CD4-positive, alpha-beta T cell treated with Interleukin-4 for 4 hours (primary cell): ENCODE data around the gene WNT8A.

Experiments
- DNase-seq: peaks from one replicate; pipeline ENCODE4 v3.0.0-alpha.2; 2020

WNT8A gene

GRCh38 chr5:138092301-138092700 is 8.5 kb downstream of the WNT8A start:
- DNase-seq = no peak

GRCh38 chr5:138093036-138093435 is 9.2 kb downstream of the WNT8A start:
- DNase-seq = no peak

GRCh38 chr5:138095100-138095907 is 11.5 kb downstream of the WNT8A start:
- no peak for DNase-seq

DNA sequence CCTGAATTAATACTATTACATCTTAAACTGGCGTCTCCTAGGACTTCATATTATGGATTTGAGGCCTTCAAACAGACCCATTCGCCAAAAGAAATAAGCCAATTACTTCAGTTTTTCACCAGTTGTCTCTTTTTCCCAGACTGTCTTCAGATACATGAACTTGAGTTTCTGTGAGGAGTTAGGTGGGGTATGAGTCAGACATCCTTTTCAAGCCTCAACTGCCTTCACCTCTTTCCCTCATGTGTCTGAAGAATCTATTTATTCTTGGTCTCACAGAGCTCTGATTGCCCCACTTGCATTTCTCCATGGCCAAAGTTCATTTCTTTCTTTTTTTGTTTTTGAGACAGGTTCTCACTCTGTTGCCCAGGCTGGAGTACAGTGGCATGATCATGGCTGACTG is 12.5 kb downstream of the WNT8A start:
- no peak for DNase-seq

DNA sequence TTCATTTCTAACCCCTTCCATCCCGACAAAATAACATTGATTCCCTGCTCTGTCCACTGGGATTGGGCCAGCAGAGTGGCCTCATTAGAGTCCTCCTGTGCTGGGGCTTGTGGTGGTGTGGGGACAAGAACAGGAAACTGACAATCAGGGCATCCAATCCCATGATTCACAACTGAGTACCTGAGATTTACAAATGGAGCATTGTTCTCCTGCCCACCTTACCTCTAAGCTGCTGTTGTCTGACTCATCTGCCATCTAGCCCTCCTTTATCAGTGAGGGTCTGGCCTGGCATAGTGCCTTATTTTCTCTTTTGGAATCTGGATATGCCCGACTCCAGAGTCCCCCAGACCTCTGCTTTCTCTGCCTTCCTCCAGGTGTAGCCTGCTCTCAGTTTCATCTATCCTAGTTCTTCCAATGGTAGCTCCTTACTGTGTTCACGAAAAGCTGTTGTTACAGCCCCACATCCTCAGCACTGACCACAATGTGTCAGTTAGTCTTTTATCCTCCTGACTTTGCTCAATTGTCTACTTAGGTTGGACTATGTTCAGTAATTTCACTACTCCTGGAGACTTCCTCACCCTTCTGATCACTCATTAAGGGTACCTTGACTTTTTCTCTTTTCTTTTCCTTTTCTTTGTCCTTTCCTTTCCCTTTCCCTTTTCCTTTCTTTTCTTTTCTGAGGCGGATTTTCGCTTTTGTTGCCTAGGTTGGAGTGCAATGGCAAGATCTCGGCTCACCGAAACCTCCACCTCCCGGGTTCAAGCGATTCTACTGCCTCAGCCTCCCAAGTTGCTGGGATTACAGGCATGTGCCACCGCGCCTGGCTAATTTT is 13.4 kb downstream of the WNT8A start:
- DNase-seq = no peak

DNA sequence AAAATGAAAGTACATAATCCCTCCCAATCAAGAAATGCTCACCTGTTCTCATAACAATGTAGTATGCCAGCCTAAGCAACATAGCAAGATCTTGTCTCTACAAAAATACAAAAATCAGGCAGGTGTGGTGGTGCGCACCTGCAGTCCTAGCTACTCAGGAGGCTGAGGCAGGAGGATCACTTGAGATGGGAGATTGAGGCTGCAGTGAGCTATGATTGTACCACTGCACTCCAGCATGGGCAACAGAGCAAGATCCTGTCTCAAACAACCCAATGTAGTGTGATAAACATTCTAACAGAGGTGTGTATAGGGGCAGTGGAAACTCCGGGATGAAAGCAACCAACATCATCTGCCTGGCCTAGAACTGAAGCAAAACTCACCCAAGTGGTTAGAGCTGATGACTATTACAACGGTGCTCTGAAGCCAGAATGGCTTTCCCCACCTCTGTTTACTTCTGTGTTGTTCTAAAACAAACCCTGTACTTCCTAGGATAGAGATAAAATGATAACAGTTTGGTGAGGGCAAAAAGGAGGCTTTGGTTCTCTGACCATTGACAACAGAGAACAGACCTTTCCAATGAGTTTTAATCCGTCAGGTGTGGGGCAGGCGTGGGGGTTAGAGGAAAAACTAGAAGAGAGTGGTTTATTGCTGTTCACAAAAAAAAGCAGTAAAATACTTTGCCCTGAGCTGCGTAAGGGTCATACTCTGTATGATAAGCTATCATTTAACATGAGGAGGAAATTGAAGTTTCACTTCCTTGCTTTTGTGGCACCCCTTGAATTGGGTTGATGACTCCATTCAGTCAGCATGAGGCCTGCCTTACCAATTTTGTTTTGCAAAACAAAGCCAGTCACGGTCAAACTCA is 18.9 kb downstream of the WNT8A start:
- DNase-seq = no peak

GRCh38 chr5:138103319-138103637 is 19.4 kb downstream of the WNT8A start:
- DNase-seq = no peak

- no peak for DNase-seq
Measured at GRCh38 chr5:138105709-138106108, 21.9 kb downstream of the WNT8A start.

GRCh38 chr5:138107213-138107612 is 23.4 kb downstream of the WNT8A start:
- no peak for DNase-seq

DNA sequence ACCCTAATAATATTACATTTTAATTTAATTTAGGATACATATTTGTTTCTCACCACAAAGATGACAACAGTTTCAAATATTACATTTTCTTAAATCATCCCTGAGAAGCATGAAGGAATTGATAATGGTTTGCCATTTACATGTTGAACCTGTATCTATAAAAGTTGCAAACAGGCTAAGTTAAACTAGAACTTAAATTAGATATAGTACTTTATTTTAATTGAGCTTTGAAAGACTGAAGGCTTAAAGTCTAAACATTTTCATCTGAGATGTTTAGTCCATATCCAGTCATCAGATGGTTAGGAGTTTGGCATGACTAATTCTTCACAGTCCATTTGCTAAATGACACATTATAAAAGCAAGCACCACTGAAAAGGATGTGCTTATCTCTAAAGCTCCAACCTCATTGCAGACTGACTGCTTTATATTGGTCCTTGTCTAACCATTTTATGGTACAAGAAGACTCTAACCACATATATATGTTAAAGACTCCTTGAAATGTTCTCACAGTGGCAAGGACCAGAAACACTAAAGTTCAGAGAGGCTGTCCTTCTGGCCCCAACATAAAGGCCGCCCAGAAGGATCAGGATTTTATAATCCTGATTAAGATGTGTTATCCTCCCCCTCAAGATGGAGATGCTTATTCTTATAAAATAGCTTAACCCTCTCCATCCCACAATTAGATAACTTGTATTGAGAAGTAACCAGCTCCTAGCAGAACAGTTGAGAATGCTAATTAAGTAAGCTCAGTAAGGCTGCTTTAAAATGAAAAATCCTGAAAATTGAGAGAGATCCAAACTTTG is 25.8 kb downstream of the WNT8A start:
- DNase-seq = no peak

GRCh38 chr5:138110266-138110963 is 26.6 kb downstream of the WNT8A start:
- no peak for DNase-seq

DNA sequence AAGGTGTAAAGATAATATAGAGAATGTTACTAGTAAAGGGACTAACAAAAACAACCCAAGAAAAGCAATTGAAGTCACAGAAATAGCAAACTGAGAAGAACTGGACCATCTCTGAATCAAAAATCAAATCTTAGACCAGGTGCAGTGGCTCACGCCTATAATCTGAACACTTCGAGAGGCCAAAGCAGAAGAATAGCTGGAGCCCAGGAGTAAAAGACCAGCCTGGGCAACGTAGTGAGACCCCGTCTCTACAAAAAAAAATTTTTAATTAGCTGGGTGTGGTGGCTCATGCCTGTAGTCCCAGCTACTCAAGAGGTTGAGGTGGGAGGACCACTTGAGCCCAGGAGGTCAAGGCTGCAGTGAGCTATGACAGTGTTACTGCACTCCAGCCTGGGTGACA is 27.3 kb downstream of the WNT8A start:
- DNase-seq = no peak

- no peak for DNase-seq
Measured at GRCh38 chr5:138111937-138112336, 28.1 kb downstream of the WNT8A start.

- no peak for DNase-seq
Measured at GRCh38 chr5:138115254-138115653, 31.4 kb downstream of the WNT8A start.

GRCh38 chr5:138128334-138128733 is 44.5 kb downstream of the WNT8A start:
- no peak for DNase-seq

DNA sequence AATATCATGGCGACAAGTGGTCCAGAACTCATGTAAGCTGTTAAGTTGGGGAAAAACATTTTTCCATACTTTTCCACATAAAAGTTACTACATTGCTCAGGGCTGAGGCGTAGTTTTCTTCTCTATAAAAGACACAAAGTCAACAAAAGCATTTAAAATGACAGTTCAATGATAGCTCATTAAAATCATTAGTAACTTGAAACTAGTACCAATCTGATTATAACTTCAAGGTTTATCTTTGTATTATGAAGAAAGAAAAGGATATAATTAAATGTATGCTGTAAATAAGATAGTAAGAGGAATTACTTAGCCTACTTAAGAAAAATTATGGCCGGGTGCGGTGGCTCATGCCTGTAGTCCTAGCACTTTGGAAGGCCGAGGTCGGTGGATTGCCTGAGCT is 45.5 kb downstream of the WNT8A start:
- no peak for DNase-seq

DNA sequence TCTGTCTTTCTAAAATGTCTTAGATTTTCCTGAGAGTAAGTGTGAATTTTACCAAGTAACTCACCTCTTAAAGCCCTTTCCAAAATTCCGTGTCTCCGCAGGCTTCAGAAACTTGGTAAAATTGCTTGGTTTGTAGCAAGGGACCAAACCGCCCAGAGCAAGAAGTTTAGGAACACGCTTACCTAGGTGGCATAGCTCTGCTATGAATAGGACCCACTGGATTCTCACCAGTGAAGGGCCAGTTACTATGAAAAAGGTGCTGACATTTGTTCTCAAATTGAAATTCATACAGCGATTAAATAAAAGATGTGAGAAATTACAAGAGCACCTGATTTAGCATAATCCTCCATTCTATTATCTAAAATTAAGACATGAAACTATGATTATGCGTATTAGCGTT is 48.7 kb downstream of the WNT8A start:
- no peak for DNase-seq

DNA sequence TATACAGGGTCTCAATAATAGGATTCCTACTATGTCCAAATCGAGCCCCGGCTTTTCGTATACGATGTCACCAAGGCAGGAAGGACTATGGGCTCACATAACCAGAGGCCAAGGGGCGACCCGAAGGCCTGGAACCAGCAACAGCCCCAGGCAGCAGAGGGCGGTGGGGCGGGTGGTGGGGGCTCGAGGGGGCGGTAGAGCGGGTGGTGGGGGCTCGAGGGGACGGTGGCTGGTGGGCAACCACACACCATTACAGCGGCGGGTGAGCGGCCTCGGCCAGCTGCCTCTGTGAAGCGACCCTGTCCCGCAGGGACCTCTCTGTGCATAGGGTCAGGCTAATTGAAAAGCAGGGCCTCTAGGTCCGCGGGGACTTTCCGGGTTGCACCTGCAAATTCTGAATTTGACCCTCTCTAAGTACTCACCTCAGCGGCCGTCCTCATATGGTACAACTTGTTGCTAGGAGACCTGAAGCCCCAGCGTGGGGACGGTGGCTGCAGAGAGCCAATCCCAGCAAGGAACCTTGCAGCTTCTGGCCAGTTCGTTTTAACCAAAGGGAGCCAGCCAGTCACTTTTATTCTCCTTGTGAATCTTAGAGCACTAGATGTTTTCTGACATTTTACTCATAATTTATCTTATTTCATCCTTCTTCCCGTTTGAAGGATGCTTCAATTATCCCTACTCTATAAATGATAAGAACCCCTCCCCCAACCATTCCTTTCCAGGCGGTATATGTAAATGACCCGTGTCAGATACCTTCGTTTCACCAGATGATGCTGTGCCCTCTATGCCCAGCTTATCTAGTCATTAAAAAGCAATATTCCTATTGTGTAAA is 55.3 kb downstream of the WNT8A start, which contains the start of gene NME5:
Gene NME5, minus strand, starts transcription at position 480 of the 832 bp plus-strand sequence. CDS start 648 bp downstream, outside the sequence.
- DNase-seq = no peak

GRCh38 chr5:138139781-138140090 is 55.9 kb downstream of the WNT8A start:
- DNase-seq = no peak

GRCh38 chr5:138140268-138140667 is 56.4 kb downstream of the WNT8A start:
- no peak for DNase-seq
